Liver (tissue), 9 donors: ENCODE measurements around the gene DNAH10. TPM values are rescaled to one million over a fixed set of nuclear protein-coding genes. Genes with fewer than 3 reads are reported as not detected.

Source experiments
- DNase-seq: peaks from one replicate; pipeline ENCODE4 v3.0.0-alpha.2; 2017; ENCODE audit warnings: low spot score
- H3K27ac ChIP-seq, 2 donors: one replicate each; pipeline ENCODE4 v1.7.0; 2013; ENCODE audit warnings: inconsistent platforms in 2 of 2, low read length in 2 of 2, control low read depth in 1 of 2, low read depth in 1 of 2, mild to moderate bottlenecking in 1 of 2
- H3K27me3 ChIP-seq, 4 donors: one replicate each; pipeline versions ENCODE4 v1.6.1 to v1.7.0; 2013; ENCODE audit warnings: low read length in 3 of 4, inconsistent platforms in 1 of 4, mild to moderate bottlenecking in 1 of 4, moderate library complexity in 1 of 4; ENCODE audit not compliant: control insufficient read depth in 4 of 4, insufficient read depth in 4 of 4
- H3K36me3 ChIP-seq, 4 donors: one replicate each; pipeline versions ENCODE4 v1.6.1 to v1.7.0; 2013; ENCODE audit warnings: low read length in 3 of 4, mild to moderate bottlenecking in 3 of 4, low read depth in 1 of 4, moderate library complexity in 1 of 4; ENCODE audit not compliant: control insufficient read depth in 4 of 4, insufficient read depth in 3 of 4
- H3K4me1 ChIP-seq, 4 donors: one replicate each; pipeline versions ENCODE4 v1.6.1 to v1.7.0; 2013; ENCODE audit warnings: low read length in 3 of 4, mild to moderate bottlenecking in 3 of 4, moderate library complexity in 1 of 4; ENCODE audit not compliant: control insufficient read depth in 4 of 4, insufficient read depth in 4 of 4
- H3K4me3 ChIP-seq, 3 donors: one replicate each; pipeline versions ENCODE4 v1.6.1 to v1.7.0; 2013; ENCODE audit warnings: low read length in 3 of 3, control low read depth in 1 of 3, low read depth in 1 of 3, mild to moderate bottlenecking in 1 of 3
- H3K9ac ChIP-seq, 2 donors: one replicate each; pipeline ENCODE4 v1.7.0; 2013; ENCODE audit warnings: low read length in 2 of 2, mild to moderate bottlenecking in 2 of 2, moderate library complexity in 2 of 2, control low read depth in 1 of 2, low read depth in 1 of 2
- H3K9me3 ChIP-seq, 4 donors: one replicate each; pipeline versions ENCODE4 v1.6.1 to v1.7.0; 2013; ENCODE audit warnings: low read length in 3 of 4; ENCODE audit not compliant: control insufficient read depth in 4 of 4
- ATF3 ChIP-seq: IDR thresholded peaks from 2 replicates; pipeline ENCODE4 v1.6.1; 2016; ENCODE audit warnings: antibody characterized with exemption
- EGR1 ChIP-seq, 2 donors: IDR thresholded peaks; 2 replicates each; pipeline ENCODE4 v1.6.1; 2016 to 2018; ENCODE audit warnings: antibody characterized with exemption in 2 of 2, low read depth in 2 of 2
- HNF4A ChIP-seq, 2 donors: conservative IDR thresholded peaks; 2 replicates each; pipeline ENCODE4 v1.6.1; 2016; ENCODE audit warnings: antibody characterized with exemption in 2 of 2, mild to moderate bottlenecking in 2 of 2
- HNF4G ChIP-seq: IDR thresholded peaks from 2 replicates; pipeline ENCODE4 v1.6.1; 2016; ENCODE audit warnings: antibody characterized with exemption
- JUND ChIP-seq, 2 donors: IDR thresholded peaks; 2 replicates each; pipeline ENCODE4 v1.6.1; 2016; ENCODE audit warnings: antibody characterized with exemption in 2 of 2
- NR2F2 ChIP-seq: IDR thresholded peaks from 2 replicates; pipeline ENCODE4 v1.6.1; 2016; ENCODE audit warnings: antibody characterized with exemption
- RAD21 ChIP-seq, 2 donors: IDR thresholded peaks; 2 replicates each; pipeline ENCODE4 v1.6.1; 2016; ENCODE audit warnings: antibody characterized with exemption in 2 of 2, mild to moderate bottlenecking in 2 of 2
- REST ChIP-seq: IDR thresholded peaks from 2 replicates; pipeline ENCODE4 v1.6.1; 2016; ENCODE audit warnings: antibody characterized with exemption, mild to moderate bottlenecking
- RXRA ChIP-seq, 2 donors: IDR thresholded peaks; 2 replicates each; pipeline ENCODE4 v1.6.1; 2017 to 2018; ENCODE audit warnings: antibody characterized with exemption in 2 of 2, mild to moderate bottlenecking in 1 of 2
- SP1 ChIP-seq: IDR thresholded peaks from 2 replicates; pipeline ENCODE4 v1.6.1; 2018; ENCODE audit warnings: antibody characterized with exemption, mild to moderate bottlenecking
- TAF1 ChIP-seq: conservative IDR thresholded peaks from 2 replicates; pipeline ENCODE4 v1.6.1; 2016; ENCODE audit warnings: antibody characterized with exemption, mild to moderate bottlenecking
- YY1 ChIP-seq: IDR thresholded peaks from 2 replicates; pipeline ENCODE4 v1.6.1; 2016; ENCODE audit warnings: antibody characterized with exemption, mild to moderate bottlenecking
- WGBS: extraction: QIAGEN DNeasy Blood & Tissue Kit; methylation state at CpG from one replicate; pipeline ENCODE4 v1.1.7; 2013; 5-methylcytosine and 5-hydroxymethylcytosine counted together
- polyA plus RNA-seq, 2 donors: library from polyadenylated mRNA; stranded (reverse) in 1 of 2; unstranded in 1 of 2; fragments of 200-250 nt in 1 of 2; fragments of >200 nt in 1 of 2; fragmentation: Nextera tagmentation in 1 of 2; extraction: Ambion mirVana in 1 of 2; gene quantifications; one replicate each; pipeline versions ENCODE4 v1.2.1 to v1.2.3, GENCODE V29; 2013 to 2015
- total RNA-seq, 2 donors: library from RNA; depleted of rRNA; stranded (reverse); fragments of >200 nt; gene quantifications; one replicate each; pipeline ENCODE4 v1.2.3, GENCODE V29; 2014
- TF ChIP-seq, protein P1 (sequence below): fragments of 150-350 bp; IDR thresholded peaks from 2 replicates; pipeline ENCODE4 v1.5.1; 2017; ENCODE audit warnings: improper control_type of control experiment, low read depth, low read length; ENCODE audit not compliant: missing input control
- TF ChIP-seq, protein P2 (sequence below): IDR thresholded peaks from 2 replicates; pipeline ENCODE4 v1.6.1; 2016; ENCODE audit warnings: antibody characterized with exemption
- donor health status: healthy.
- donor health status: healthy.
- donor health status: healthy.
- donor health status: healthy.
- donor health status: healthy.

DNAH10 gene
- total and polyA plus RNA-seq, 4 donors: 0.05 to 0.47 (median 0.07) TPM

- no peak for TF ChIP-seq RAD21 (IDR thresholded peaks at IDR 0.05)
- no peak for TF ChIP-seq JUND (IDR thresholded peaks at IDR 0.05)
- TF ChIP-seq SP1: no peak
- TF ChIP-seq EGR1 (IDR thresholded peaks at IDR 0.05; ENCODE audit: low read depth in 2 of 2): no peak
- TF ChIP-seq YY1: no peak
- TF ChIP-seq RXRA (IDR thresholded peaks at IDR 0.05): no peak
- no peak for TF ChIP-seq REST
- TF ChIP-seq, protein P1, sequence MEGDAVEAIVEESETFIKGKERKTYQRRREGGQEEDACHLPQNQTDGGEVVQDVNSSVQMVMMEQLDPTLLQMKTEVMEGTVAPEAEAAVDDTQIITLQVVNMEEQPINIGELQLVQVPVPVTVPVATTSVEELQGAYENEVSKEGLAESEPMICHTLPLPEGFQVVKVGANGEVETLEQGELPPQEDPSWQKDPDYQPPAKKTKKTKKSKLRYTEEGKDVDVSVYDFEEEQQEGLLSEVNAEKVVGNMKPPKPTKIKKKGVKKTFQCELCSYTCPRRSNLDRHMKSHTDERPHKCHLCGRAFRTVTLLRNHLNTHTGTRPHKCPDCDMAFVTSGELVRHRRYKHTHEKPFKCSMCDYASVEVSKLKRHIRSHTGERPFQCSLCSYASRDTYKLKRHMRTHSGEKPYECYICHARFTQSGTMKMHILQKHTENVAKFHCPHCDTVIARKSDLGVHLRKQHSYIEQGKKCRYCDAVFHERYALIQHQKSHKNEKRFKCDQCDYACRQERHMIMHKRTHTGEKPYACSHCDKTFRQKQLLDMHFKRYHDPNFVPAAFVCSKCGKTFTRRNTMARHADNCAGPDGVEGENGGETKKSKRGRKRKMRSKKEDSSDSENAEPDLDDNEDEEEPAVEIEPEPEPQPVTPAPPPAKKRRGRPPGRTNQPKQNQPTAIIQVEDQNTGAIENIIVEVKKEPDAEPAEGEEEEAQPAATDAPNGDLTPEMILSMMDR: no peak
- TF ChIP-seq HNF4G: no peak
- no peak overlapping the region for H3K4me3 ChIP-seq
- no peak for DNase-seq
- H3K27me3 ChIP-seq: no peaks in the 10 kb centered on the region
- H3K27ac ChIP-seq: no peak overlapping the region
- peaks cover 0 to 5% (median 0%) of the 10 kb centered on the region in 4 donors for H3K9me3 ChIP-seq
- H3K9ac ChIP-seq: no peak overlapping the region
- no peaks in the 10 kb centered on the region for H3K36me3 ChIP-seq
- H3K4me1 ChIP-seq: no peaks in the 10 kb centered on the region
- WGBS: 74% methylated on average over 3 of the region's 3 CpGs
These were observed 111.7 kb downstream of the DNAH10 start for GRCh38 chr12:123873793-123874192.

DNA sequence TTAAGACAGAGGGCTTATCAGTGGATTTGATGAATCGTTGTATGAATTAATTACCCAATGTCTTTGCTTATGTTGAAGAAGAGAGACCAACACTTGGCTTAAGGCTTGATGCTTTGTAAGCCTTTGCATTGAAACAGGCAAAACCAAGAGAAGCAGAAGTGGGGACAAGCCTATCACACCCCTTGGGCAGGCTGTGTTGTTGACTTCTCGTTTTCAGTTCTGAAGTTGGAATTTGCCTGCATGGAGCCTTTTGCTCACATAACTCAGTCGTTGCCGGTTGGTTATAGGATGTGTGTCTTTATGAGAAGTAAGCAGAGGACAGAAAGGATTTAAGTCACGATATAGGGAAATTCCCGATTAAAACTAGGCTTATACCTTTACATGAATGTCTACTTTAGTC, 115.9 kb downstream of the DNAH10 start:
- H3K4me1 ChIP-seq: no peaks in the 10 kb centered on the region
- WGBS: 74% methylated on average over 6 of the region's 6 CpGs
- H3K9ac ChIP-seq: no peak overlapping the region
- TF ChIP-seq ATF3 (no peak), EGR1 (IDR thresholded peaks at IDR 0.05; ENCODE audit: low read depth in 2 of 2) (no peak), NR2F2 (no peak), HNF4A (conservative IDR thresholded peaks at IDR 0.05) (no peak), HNF4G (no peak), YY1 (no peak), TAF1 (no peak), SP1 (no peak)
- TF ChIP-seq, protein P2, sequence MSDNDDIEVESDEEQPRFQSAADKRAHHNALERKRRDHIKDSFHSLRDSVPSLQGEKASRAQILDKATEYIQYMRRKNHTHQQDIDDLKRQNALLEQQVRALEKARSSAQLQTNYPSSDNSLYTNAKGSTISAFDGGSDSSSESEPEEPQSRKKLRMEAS: no peak
- no peaks in the 10 kb centered on the region for H3K9me3 ChIP-seq
- DNase-seq: no peak
- H3K27me3 ChIP-seq: no peaks in the 10 kb centered on the region
- H3K27ac ChIP-seq: no peak overlapping the region
- H3K4me3 ChIP-seq: no peak overlapping the region
- H3K36me3 ChIP-seq: no peaks in the 10 kb centered on the region
